Right lobe of liver (tissue), 6 donors: ENCODE measurements around the gene TRAF3. TPM values are rescaled to one million over a fixed set of nuclear protein-coding genes. Genes with fewer than 3 reads are reported as not detected.
"Not testable (repeated sequence)": the region's sequence is repeated elsewhere in the genome, so short reads cannot be mapped to it uniquely, and the experiment has no call there.

ENCODE experiments used
- ATAC-seq, 4 donors: fragments of 200-7000 bp; cut with Tn5 transposase; one replicate each; pipeline ENCODE4 v1.9.1; 2020; ENCODE audit warnings: mild to moderate bottlenecking in 4 of 4, moderate library complexity in 4 of 4
- DNase-seq, 3 donors: peaks; one replicate each; pipeline ENCODE4 v3.0.0-alpha.2; 2020
- H3K27ac ChIP-seq, 3 donors: fragments of 200-600 bp; one replicate each; pipeline ENCODE4 v1.8.0; 2022
- H3K27me3 ChIP-seq, 2 donors: fragments of 200-600 bp; one replicate each; pipeline ENCODE4 v1.8.0; 2022
- H3K36me3 ChIP-seq, 4 donors: fragments of 200-600 bp; sonication (generic) in 1 of 4; one replicate each; pipeline versions ENCODE4 v1.5.1 to v1.8.0; 2017 to 2022; ENCODE audit warnings: control low read depth in 1 of 4
- H3K4me1 ChIP-seq, 4 donors: fragments of 200-600 bp; sonication (generic) in 1 of 4; one replicate each; pipeline versions ENCODE4 v1.5.1 to v1.8.0; 2017 to 2022; ENCODE audit warnings: control low read depth in 1 of 4
- H3K4me3 ChIP-seq, 3 donors: fragments of 200-600 bp; one replicate each; pipeline ENCODE4 v1.8.0; 2022
- H3K9me3 ChIP-seq, 4 donors: fragments of 200-600 bp; sonication (generic) in 1 of 4; one replicate each; pipeline versions ENCODE4 v1.5.1 to v1.8.0; 2017 to 2022; ENCODE audit warnings: control low read depth in 1 of 4
- POLR2A ChIP-seq: fragments of 450-650 bp; IDR thresholded peaks from one replicate; pipeline ENCODE4 v1.6.1; 2017; ENCODE audit warnings: antibody characterized with exemption, mild to moderate bottlenecking
- WGBS: methylation state at CpG from one replicate; pipeline ENCODE4 v1.1.6; 2018; ENCODE audit warnings: low coverage, low lambda C conversion rate; ENCODE audit not compliant: insufficient coverage; ENCODE audit errors: missing lambda C conversion rate; 5-methylcytosine and 5-hydroxymethylcytosine counted together
- intact Hi-C, 2 donors: fragments of 100-400 bp; cut with DNase I; formaldehyde crosslinking; loops; one replicate each; pipeline versions ENCODE4 v1.11.2 to v1.14.1; 2022
- total RNA-seq, 6 experiments: library from RNA; depleted of rRNA in 2 of 6; stranded (reverse); fragments of >200 nt in 2 of 6; fragmentation: NEBNext Ultra II Directional in 3 of 6; extraction: Animal tissue kit (Norgen Biotek cat#: 25700) in 3 of 6; gene quantifications; one replicate each; pipeline versions ENCODE4 v1.1.0 to v1.2.4, GENCODE V29; 2016 to 2023
- TF ChIP-seq, protein P1 (sequence below), 4 donors: fragments of 200-600 bp in 3 of 4; fragments of 450-650 bp in 1 of 4; IDR thresholded peaks; one replicate each; pipeline versions ENCODE4 v1.5.1 to v1.8.0; 2016 to 2022; ENCODE audit warnings: antibody characterized with exemption in 4 of 4, mild to moderate bottlenecking in 2 of 4
- donor health status: DM: no; HTN: yes; CAD: no.
- donor health status: DM: no; HTN: no; CAD: no.
- donor health status: DM: no; HTN: no; CAD: no.
- donor health status: DM: no; HTN: yes; CAD: no.
- donor health status: DM: no; HTN: yes; CAD: no.

The TRAF3 gene
- total RNA-seq, 6 experiments from 2014 or later, result 5.6 to 10.5 (median 8.3) TPM

DNA sequence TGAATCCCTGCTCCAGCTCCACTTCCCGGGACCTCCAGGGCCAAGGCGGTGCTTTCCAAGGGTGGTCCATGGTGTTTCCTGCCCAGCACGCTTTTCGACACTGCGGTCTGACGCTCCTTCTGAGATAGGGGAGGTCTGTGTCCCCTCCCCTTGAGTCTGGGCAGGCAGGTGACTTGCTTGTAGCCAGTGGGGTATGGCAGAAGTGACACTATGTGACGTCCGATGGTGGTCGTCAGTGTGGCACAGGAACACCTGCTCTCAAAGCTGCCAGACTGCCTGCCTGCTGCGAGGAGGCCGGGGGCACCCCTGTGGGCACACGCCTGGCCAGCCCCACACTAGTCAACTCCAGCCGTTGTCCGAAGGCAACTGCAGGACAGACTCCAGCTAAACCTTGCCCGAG, 16.0 kb upstream of the TRAF3 start:
- H3K9me3 ChIP-seq, result no peaks in the 10 kb centered on the region
- intact Hi-C loops, result no loop called here
- ATAC-seq (no peak), DNase-seq (no peak)
- H3K4me1 ChIP-seq, result no peaks in the 10 kb centered on the region
- WGBS, result 40% methylated on average over 2 of the region's 15 CpGs
- no peaks in the 10 kb centered on the region for H3K36me3 ChIP-seq
- no peak overlapping the region for H3K27ac ChIP-seq
- no peak overlapping the region for H3K4me3 ChIP-seq
- H3K27me3 ChIP-seq, result no peaks in the 10 kb centered on the region
- TF ChIP-seq POLR2A, result no peak
- TF ChIP-seq, protein P1, sequence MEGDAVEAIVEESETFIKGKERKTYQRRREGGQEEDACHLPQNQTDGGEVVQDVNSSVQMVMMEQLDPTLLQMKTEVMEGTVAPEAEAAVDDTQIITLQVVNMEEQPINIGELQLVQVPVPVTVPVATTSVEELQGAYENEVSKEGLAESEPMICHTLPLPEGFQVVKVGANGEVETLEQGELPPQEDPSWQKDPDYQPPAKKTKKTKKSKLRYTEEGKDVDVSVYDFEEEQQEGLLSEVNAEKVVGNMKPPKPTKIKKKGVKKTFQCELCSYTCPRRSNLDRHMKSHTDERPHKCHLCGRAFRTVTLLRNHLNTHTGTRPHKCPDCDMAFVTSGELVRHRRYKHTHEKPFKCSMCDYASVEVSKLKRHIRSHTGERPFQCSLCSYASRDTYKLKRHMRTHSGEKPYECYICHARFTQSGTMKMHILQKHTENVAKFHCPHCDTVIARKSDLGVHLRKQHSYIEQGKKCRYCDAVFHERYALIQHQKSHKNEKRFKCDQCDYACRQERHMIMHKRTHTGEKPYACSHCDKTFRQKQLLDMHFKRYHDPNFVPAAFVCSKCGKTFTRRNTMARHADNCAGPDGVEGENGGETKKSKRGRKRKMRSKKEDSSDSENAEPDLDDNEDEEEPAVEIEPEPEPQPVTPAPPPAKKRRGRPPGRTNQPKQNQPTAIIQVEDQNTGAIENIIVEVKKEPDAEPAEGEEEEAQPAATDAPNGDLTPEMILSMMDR (IDR thresholded peaks at IDR 0.05), result no peak

DNA sequence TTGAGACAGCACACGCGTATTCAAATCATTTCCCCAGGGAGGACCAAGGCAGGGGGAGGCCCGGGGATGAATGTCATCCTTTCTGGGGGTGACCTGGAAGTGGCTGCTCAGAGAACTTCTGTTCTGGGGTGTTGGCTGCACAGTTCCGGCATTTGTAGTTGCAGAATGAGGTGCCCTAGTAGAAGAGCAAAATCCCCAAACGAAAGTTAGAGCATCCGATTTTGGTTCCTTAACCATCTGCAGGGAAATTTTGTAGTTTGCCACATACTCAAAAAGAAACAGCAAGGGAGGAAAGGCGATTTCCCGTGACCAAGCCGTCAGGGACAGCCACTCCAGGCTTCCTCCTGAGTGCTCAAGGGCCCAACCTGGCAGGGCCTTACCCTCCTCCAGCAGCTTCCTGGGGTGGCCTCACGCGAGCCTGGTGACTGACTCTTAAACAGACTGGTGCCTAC, 13.0 kb upstream of the TRAF3 start:
- no peaks in the 10 kb centered on the region for H3K9me3 ChIP-seq
- TF ChIP-seq POLR2A, result no peak
- TF ChIP-seq, protein P1 (IDR thresholded peaks at IDR 0.05), result no peak
- H3K27ac ChIP-seq, result no peak overlapping the region
- H3K36me3 ChIP-seq, result no peaks in the 10 kb centered on the region
- peaks cover 0 to 4% (median 0%) of the 10 kb centered on the region in 4 donors for H3K4me1 ChIP-seq
- intact Hi-C loops, result no loop called here
- DNase-seq, result no peak
- 59% methylated on average over 8 of the region's 11 CpGs for whole genome bisulfite sequencing
- ATAC-seq, result peak in 2 of 4 donors; percentile 12 to 21
- H3K4me3 ChIP-seq, result no peak overlapping the region
- no peaks in the 10 kb centered on the region for H3K27me3 ChIP-seq

DNA sequence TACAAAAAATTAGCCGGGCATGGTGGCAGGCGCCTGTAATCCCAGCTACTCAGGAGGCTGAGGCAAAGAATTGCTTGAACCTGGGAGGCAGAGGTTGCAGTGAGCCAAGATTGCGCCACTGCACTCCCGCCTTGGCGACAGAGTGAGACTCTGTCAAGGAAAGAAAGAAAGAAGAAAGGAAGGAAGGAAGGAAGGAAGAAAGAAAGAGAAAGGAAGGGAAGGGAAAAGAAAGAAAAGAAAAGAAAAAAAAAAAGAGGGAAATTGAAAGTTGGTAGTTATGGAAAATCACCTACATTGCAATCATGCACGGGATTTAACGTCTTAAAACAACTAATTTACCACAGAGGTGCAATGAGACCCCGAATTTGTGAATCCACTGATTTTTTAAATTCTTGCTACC, 11.5 kb upstream of the TRAF3 start:
- H3K27ac ChIP-seq, H3K4me1 ChIP-seq, ATAC-seq, H3K27me3 ChIP-seq, H3K4me3 ChIP-seq, H3K9me3 ChIP-seq, intact Hi-C loops, H3K36me3 ChIP-seq, DNase-seq: not testable (repeated sequence)
- 86% methylated on average over 4 of the region's 8 CpGs for WGBS

DNA sequence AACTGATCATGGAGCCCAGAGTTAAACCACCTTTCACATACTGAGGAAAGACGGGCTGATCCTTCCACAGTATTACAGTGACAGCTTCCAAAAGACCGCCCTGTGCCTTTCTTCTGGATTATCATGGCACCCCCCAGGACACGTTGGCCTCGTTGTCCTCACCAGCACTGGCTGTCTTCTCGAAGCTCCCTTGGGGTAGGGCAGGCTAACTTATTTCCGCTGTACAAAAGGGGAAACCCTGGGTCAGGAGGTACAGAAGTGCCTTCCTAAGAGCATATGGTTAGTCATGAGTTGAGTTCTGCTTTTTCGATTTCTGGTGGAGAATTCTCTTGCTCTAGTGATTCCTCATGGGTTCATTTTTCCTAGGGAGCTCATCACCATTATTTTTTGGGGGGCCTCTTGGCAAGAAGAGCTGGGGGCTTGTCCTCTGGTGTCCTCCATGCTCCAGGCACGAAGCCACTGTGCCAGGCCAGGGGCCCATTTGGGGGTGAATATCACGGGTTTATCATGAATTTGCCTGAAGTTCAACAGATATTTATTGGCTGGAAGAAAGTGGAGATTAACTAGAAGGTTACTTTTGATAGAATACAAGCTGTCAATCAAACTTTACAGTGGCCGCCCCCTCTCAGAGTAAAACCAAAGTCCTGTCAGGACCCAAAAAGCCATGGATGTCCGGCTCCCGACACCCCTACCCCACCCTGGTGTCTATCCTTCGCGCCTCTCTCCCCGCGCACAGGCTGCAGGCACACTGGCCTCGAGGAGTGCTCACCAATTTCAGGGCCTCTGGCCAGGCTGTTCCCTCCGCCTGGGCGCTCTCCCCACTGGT, 8.8 kb upstream of the TRAF3 start:
- H3K4me3 ChIP-seq, result no peak overlapping the region
- intact Hi-C loops, result no loop called here
- H3K4me1 ChIP-seq, result peaks cover 0 to 4% (median 0%) of the 10 kb centered on the region in 4 donors
- DNase-seq, result no peak
- no peaks in the 10 kb centered on the region for H3K27me3 ChIP-seq
- no peaks in the 10 kb centered on the region for H3K9me3 ChIP-seq
- WGBS, result 88% methylated on average over 6 of the region's 19 CpGs
- H3K27ac ChIP-seq, result no peak overlapping the region
- TF ChIP-seq, protein P1 (IDR thresholded peaks at IDR 0.05), result no peak
- no peak for TF ChIP-seq POLR2A
- ATAC-seq, result peak; percentile 39 to 79 (median 62)
- H3K36me3 ChIP-seq, result no peaks in the 10 kb centered on the region

DNA sequence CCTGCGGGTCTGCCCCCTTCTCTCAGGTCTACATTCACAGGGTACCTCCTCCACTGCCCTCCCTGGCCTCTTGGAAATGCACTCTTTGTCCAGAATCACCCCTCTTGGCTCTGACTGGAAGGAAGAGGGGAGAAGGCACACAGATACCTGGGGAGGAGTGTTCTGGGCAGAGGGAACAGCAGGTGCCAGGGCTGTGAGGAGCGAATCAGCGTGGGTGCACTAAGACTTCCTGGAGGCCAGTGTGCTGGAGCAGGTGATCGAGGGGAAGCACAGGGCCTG, 8.3 kb upstream of the TRAF3 start:
- Histone ChIP-seq H3K4me1 (peaks cover 0 to 4% (median 0%) of the 10 kb centered on the region in 4 donors), H3K27me3 (no peaks in the 10 kb centered on the region), H3K4me3 (no peak overlapping the region), H3K36me3 (no peaks in the 10 kb centered on the region), H3K27ac (no peak overlapping the region), H3K9me3 (no peaks in the 10 kb centered on the region)
- no peak for ATAC-seq
- no peak for DNase-seq
- intact Hi-C loops, result no loop called here
- 83% methylated on average over 1 of the region's 4 CpGs for WGBS
- TF ChIP-seq, protein P1 (IDR thresholded peaks at IDR 0.05), result no peak
- TF ChIP-seq POLR2A, result no peak
